Prostate gland (tissue), 2 donors: Measurements from ENCODE around the gene BTF3.

Experiments
- POLR2A ChIP-seq: fragments of 450-650 bp; IDR thresholded peaks from one replicate; pipeline ENCODE4 v1.6.1; 2016; ENCODE audit warnings: antibody characterized with exemption, mild to moderate bottlenecking
- POLR2AphosphoS5 ChIP-seq: sonication (generic); formaldehyde crosslinking; IDR thresholded peaks from one replicate; pipeline ENCODE4 v1.6.1; 2017; ENCODE audit warnings: antibody characterized with exemption
- TF ChIP-seq, protein P1 (sequence below), 4 experiments: fragments of 200-600 bp in 2 of 4; fragments of 450-650 bp in 2 of 4; sonication (generic) in 2 of 4; IDR thresholded peaks; 1 replicate in 3 of 4; 2 replicates in 1 of 4; pipeline ENCODE4 v1.5.1; 2016 to 2019; ENCODE audit warnings: antibody characterized with exemption in 4 of 4, mild to moderate bottlenecking in 2 of 4, moderate library complexity in 2 of 4

DNA sequence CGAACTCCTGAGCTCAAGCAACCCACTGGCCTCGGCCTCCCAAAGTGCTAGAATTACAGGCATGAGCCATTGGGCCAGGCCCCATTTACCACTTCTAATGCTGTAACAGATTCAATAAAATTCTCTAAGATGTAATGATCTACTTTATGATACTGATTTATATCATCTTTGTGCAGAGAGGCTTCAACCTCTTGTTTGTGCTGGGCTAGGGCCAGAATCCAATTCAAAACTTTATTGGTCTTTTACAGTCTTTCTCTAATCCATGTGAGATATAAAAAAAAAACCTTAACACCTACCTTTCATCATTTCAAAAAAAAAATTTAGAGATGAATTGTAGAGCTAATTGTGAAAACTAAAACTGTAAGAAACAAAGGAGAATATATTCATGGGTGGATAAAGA, 8.2 kb upstream of the BTF3 start:
- TF ChIP-seq POLR2A (no peak), POLR2AphosphoS5 (no peak)
- TF ChIP-seq, protein P1, sequence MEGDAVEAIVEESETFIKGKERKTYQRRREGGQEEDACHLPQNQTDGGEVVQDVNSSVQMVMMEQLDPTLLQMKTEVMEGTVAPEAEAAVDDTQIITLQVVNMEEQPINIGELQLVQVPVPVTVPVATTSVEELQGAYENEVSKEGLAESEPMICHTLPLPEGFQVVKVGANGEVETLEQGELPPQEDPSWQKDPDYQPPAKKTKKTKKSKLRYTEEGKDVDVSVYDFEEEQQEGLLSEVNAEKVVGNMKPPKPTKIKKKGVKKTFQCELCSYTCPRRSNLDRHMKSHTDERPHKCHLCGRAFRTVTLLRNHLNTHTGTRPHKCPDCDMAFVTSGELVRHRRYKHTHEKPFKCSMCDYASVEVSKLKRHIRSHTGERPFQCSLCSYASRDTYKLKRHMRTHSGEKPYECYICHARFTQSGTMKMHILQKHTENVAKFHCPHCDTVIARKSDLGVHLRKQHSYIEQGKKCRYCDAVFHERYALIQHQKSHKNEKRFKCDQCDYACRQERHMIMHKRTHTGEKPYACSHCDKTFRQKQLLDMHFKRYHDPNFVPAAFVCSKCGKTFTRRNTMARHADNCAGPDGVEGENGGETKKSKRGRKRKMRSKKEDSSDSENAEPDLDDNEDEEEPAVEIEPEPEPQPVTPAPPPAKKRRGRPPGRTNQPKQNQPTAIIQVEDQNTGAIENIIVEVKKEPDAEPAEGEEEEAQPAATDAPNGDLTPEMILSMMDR (IDR thresholded peaks at IDR 0.05) = no peak
